Neural crest cell (in vitro differentiated cells): ENCODE results near the gene SAFB. TPM values are rescaled to one million over a fixed set of nuclear protein-coding genes. Genes with fewer than 3 reads are reported as not detected.

Experiments
- DNase-seq: peaks from one replicate; pipeline ENCODE4 v3.0.0; 2021; ENCODE audit warnings: low read depth, mixed read lengths, low spot score
- H3K27ac Mint-ChIP-seq: one replicate; pipeline ENCODE4 v1.8.0; 2021; ENCODE audit warnings: mild to moderate bottlenecking, mixed read lengths; ENCODE audit not compliant: unreplicated experiment
- H3K27me3 Mint-ChIP-seq: 2 replicates; pipeline ENCODE4 v1.8.0; 2021; ENCODE audit warnings: low read depth, mild to moderate bottlenecking, mixed read lengths
- H3K36me3 Mint-ChIP-seq: 2 replicates; pipeline ENCODE4 v1.8.0; 2021; ENCODE audit warnings: low read depth, mild to moderate bottlenecking, mixed read lengths
- H3K4me1 Mint-ChIP-seq: 2 replicates; pipeline ENCODE4 v1.8.0; 2021; ENCODE audit warnings: mixed read lengths
- H3K4me3 Mint-ChIP-seq: one replicate; pipeline ENCODE4 v1.8.0; 2021; ENCODE audit warnings: mild to moderate bottlenecking, mixed read lengths
- H3K9me3 Mint-ChIP-seq: 2 replicates; pipeline ENCODE4 v1.8.0; 2021; ENCODE audit warnings: mixed read lengths
- CTCF ChIP-seq: fragments of 200-600 bp; sonication (generic); conservative IDR thresholded peaks from 2 replicates; pipeline ENCODE4 v1.5.0; 2021; ENCODE audit warnings: antibody characterized with exemption, mild to moderate bottlenecking
- total RNA-seq: library from RNA; stranded (reverse); gene quantifications from 2 replicates; pipeline ENCODE4 v1.2.1, GENCODE V29; 2021

Gene SAFB
- total RNA-seq, 1 donor from 2014 or later = 176 TPM

DNA sequence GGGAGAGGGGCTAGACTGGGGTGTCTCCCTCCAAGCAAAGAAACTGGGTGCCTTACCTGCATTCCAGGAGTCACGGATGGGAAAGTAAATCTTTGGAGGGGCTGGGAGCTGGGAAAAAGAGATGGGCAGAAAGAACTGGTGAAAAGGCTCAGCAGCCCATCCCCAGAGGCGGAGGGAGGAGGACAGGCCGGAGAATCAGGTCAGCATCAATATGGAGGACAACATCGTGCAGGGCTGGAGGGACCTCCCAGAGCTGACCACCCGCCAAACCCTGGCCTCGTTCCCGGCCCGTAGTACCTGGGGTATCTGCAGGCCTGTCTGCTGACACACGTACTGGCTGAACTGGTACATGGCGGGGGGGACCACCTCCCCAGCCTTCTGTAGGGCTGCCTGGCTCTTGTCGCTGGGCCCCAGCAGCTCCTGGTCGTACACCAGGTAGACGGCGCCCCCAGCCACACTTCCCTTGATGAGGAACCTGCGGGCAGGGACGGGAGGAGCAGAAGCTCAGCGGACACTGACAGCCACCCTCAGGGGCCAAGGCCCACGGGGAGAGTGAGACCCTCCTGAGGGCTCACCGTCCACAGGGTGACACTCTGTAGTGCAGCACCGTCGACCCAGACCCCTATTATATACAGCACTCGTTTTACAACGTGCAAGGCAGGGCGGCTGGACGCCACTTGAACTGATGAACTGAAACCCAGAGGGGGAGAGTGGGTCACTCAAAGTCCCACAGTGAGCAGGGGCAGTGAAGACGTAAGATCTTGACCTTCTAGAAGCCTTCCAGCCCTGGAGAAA is 56.6 kb downstream of the SAFB start:
- H3K9me3 Mint-ChIP-seq = peaks cover 3% of the 10 kb centered on the region
- H3K36me3 Mint-ChIP-seq = peaks cover 4% of the 10 kb centered on the region
- peak overlapping the region; percentile 99 for H3K4me3 Mint-ChIP-seq
- no peak for DNase-seq
- no peak for TF ChIP-seq CTCF
- H3K27ac Mint-ChIP-seq = peak overlapping the region; percentile 99
- H3K4me1 Mint-ChIP-seq = peaks cover 37% of the 10 kb centered on the region
- H3K27me3 Mint-ChIP-seq = peaks cover 6% of the 10 kb centered on the region

- no peak for DNase-seq
- H3K27me3 Mint-ChIP-seq = peaks cover 6% of the 10 kb centered on the region
- peak overlapping the region; percentile 99 for H3K27ac Mint-ChIP-seq
- peaks cover 3% of the 10 kb centered on the region for H3K9me3 Mint-ChIP-seq
- H3K4me3 Mint-ChIP-seq = peak overlapping the region; percentile 99
- TF ChIP-seq CTCF = peak; percentile 13
- peaks cover 37% of the 10 kb centered on the region for H3K4me1 Mint-ChIP-seq
- H3K36me3 Mint-ChIP-seq = peaks cover 4% of the 10 kb centered on the region
These were observed 57.2 kb downstream of the SAFB start for GRCh38 chr19:5680084-5680436.

DNA sequence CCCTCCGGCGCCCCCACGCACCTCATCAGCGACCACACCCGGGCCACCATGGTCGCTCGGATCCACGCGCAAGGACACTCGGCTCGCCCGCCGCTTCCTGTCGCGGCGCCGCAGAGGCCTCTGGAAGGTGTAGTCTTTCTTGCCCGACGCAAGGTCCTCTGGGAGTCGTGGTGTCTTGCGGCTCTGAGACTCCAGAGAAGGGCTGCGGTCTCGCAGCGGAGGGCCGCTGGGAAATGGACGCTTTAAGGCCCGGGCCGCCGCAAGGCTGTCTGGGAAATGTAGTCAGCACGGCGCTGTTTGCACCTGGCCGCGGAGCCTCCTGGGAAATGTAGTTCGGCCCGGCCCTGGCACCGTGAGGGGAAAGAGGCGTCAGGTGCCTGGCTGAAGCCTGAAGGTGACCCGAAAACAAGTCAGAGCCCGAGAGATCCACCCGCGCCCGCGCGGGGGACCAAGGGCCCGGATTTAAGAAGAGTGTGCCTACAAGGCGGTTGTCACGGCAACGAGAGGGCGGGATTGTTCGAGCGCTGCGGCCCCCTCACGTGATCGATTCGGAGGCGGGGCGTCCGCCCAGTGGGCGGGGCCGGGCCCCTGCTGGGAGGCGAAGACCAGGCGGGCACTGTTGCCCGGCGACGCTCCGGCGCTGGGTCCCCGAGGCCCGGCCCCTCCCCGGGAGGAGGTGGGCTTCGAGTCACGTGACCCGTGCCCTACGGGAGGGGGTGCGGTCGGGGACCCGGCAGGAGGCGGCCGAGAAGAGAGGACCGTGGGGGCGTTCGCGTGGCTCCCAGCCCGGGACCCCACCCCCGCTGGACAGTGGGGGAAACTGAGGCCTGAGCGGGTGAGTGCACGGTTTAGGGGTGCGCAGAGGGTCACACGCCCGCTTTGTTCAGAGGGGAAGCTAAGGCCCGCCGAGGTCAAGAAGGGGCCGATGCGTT is 57.8 kb downstream of the SAFB start, which contains the start of the genes HSD11B1L and MICOS13:
Gene HSD11B1L, plus strand, starts transcription at position 591 of the 932 bp plus-strand sequence. CDS start 3,806 bp downstream, outside the sequence.
Gene MICOS13, minus strand, starts transcription at position 80 of the 932 bp plus-strand sequence. Its CDS starts 30 bp downstream, at position 50.
- H3K27me3 Mint-ChIP-seq = peaks cover 6% of the 10 kb centered on the region
- peak; percentile 98 for DNase-seq
- TF ChIP-seq CTCF = no peak
- peaks cover 37% of the 10 kb centered on the region for H3K4me1 Mint-ChIP-seq
- peak within 1 kb of the TSS; percentile 99 for H3K4me3 Mint-ChIP-seq
- peaks cover 4% of the 10 kb centered on the region for H3K36me3 Mint-ChIP-seq
- H3K27ac Mint-ChIP-seq = peak within 1 kb of the TSS; percentile 99
- H3K9me3 Mint-ChIP-seq = peaks cover 3% of the 10 kb centered on the region

DNA sequence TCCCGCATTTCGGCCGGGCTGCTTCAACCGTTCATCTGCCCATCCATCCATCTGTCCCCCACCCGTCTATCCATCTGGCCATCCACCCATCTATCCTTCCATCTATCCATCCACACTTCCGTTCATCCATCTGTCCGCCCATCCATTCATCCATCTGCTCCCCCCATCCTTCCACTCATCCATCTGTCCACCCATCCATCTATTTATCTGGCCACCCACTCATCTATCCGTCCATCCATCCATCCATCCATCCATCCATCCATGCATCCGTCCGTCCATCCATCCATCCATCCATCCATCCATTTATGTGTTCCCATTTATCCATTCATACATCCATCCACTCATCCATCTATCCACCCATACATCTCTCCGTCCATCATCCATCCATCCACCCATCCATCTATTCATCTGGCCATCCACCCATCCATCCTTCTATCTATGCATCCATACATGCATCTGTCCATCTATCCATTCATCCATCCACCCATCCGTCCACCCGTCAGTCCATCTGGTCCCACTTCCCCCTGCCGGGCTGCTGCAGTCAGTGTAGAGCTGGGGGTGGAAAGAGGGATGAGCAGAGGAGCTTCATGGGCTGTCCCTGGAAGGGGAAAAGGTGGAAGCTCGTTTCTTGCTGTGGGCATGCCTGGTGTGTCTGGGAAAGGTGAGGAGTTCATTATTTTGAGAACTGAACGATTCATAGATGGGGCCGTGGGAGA is 58.7 kb downstream of the SAFB start:
- DNase-seq = no peak
- Mint-ChIP-seq H3K9me3 (peaks cover 3% of the 10 kb centered on the region), H3K36me3 (peaks cover 4% of the 10 kb centered on the region), H3K4me1 (peaks cover 40% of the 10 kb centered on the region), H3K27ac (peak overlapping the region; percentile 63), H3K27me3 (peaks cover 6% of the 10 kb centered on the region), H3K4me3 (peak overlapping the region; percentile 87)
- TF ChIP-seq CTCF = no peak

GRCh38 chr19:5682107-5682482 is 59.2 kb downstream of the SAFB start:
- peak overlapping the region; percentile 87 for H3K4me3 Mint-ChIP-seq
- no peak for DNase-seq
- H3K27ac Mint-ChIP-seq = peak overlapping the region; percentile 75
- peaks cover 3% of the 10 kb centered on the region for H3K9me3 Mint-ChIP-seq
- peaks cover 4% of the 10 kb centered on the region for H3K36me3 Mint-ChIP-seq
- TF ChIP-seq CTCF = no peak
- H3K27me3 Mint-ChIP-seq = peaks cover 6% of the 10 kb centered on the region
- H3K4me1 Mint-ChIP-seq = peaks cover 41% of the 10 kb centered on the region
